Kidney (tissue), 14 donors: Measurements from ENCODE around the gene BDH1. TPM values are rescaled to one million over a fixed set of nuclear protein-coding genes. Genes with fewer than 3 reads are reported as not detected.
A peak's percentile ranks its signal among the peaks of the same experiment; 100 is the strongest.

ENCODE experiments used
- DNase-seq, 5 donors: peaks; one replicate each; pipeline ENCODE4 v3.0.0-alpha.2; 2013 to 2020
- FAIRE-seq: peaks from 2 replicates; lab custom pipeline; 2012; peaks lifted over from hg19 to GRCh38; lab: Jason Lieb, UNC
- H3K27ac ChIP-seq, 2 donors: one replicate each; pipeline ENCODE4 v1.7.0; 2013; ENCODE audit warnings: low read depth in 2 of 2, low read length in 2 of 2, inconsistent platforms in 1 of 2
- H3K27me3 ChIP-seq: one replicate; pipeline ENCODE4 v1.7.1; 2013; ENCODE audit warnings: low read length, inconsistent platforms; ENCODE audit not compliant: control insufficient read depth, insufficient read depth
- H3K36me3 ChIP-seq, 3 donors: one replicate each; pipeline versions ENCODE4 v1.7.0 to v1.7.1; 2013; ENCODE audit warnings: low read length in 3 of 3, control low read depth in 1 of 3, inconsistent platforms in 1 of 3; ENCODE audit not compliant: insufficient read depth in 3 of 3, control insufficient read depth in 2 of 3
- H3K4me1 ChIP-seq, 3 donors: one replicate each; pipeline versions ENCODE4 v1.7.0 to v1.7.1; 2013; ENCODE audit warnings: low read length in 3 of 3, inconsistent platforms in 1 of 3, low read depth in 1 of 3; ENCODE audit not compliant: control insufficient read depth in 2 of 3, insufficient read depth in 2 of 3
- H3K4me3 ChIP-seq, 3 donors: one replicate each; pipeline versions ENCODE4 v1.7.0 to v1.8.1; 2013; ENCODE audit warnings: low read length in 3 of 3, control low read depth in 1 of 3, inconsistent platforms in 1 of 3
- H3K9ac ChIP-seq, 3 donors: one replicate each; pipeline versions ENCODE4 v1.7.0 to v1.7.1; 2013; ENCODE audit warnings: low read length in 3 of 3, control low read depth in 1 of 3, inconsistent platforms in 1 of 3
- H3K9me3 ChIP-seq, 3 donors: one replicate each; pipeline versions ENCODE4 v1.7.0 to v1.7.1; 2013; ENCODE audit warnings: low read length in 3 of 3, control low read depth in 1 of 3, inconsistent platforms in 1 of 3; ENCODE audit not compliant: control insufficient read depth in 2 of 3, insufficient read depth in 1 of 3
- CTCF ChIP-seq: IDR thresholded peaks from 3 replicates; pipeline ENCODE4 v1.5.1; 2012; ENCODE audit warnings: mild to moderate bottlenecking, moderate library complexity, borderline replicate concordance; ENCODE audit not compliant: insufficient read depth; ENCODE audit errors: extremely low read depth
- intact Hi-C: fragments of 100-400 bp; cut with DNase I; formaldehyde crosslinking; loops from one replicate; pipeline ENCODE4 v1.11.1; 2022
- polyA plus RNA-seq: library from polyadenylated mRNA; stranded (reverse); fragments of 350-450 nt; fragmentation: Illumina TruSeq; extraction: RNeasy Lipid Tissue Mini Kit (QIAGEN cat#74804); gene quantifications from one replicate; pipeline ENCODE4 v1.2.3, GENCODE V29; 2014; ENCODE audit warnings: low read depth, low replicate concordance; ENCODE audit not compliant: insufficient read depth
- total RNA-seq: library from RNA; stranded (reverse); fragmentation: NEBNext Ultra II Directional; extraction: Animal tissue kit (Norgen Biotek cat#: 25700); gene quantifications from one replicate; pipeline ENCODE4 v1.2.1, GENCODE V29; 2021
- donor health status: control.
- donor health status: control.
- donor health status: control.
- donor health status: control.
- donor health status: control.
- donor health status: DM: yes; HTN: yes; CAD: no.
- donor health status: Normal renal cell carcinoma (clear cell type).

BDH1 gene
- total and polyA plus RNA-seq, 2 donors from 2014 or later, result 21.2 to 49.6 TPM

- no peak for DNase-seq
- Histone ChIP-seq H3K9ac (no peak overlapping the region), H3K27ac (no peak overlapping the region), H3K9me3 (no peaks in the 10 kb centered on the region), H3K4me3 (no peak overlapping the region), H3K27me3 (no peaks in the 10 kb centered on the region), H3K36me3 (no peaks in the 10 kb centered on the region), H3K4me1 (peaks cover 0 to 9% (median 3%) of the 10 kb centered on the region in 3 donors)
- no peak for FAIRE-seq
- intact Hi-C loops, result no loop called here
- no peak for TF ChIP-seq CTCF
Observed at GRCh38 chr3:197592361-197593045, 36.7 kb upstream of the BDH1 start.

- intact Hi-C loops, result no loop called here
- FAIRE-seq (no peak), DNase-seq (no peak)
- no peaks in the 10 kb centered on the region for H3K27me3 ChIP-seq
- H3K9ac ChIP-seq, result no peak overlapping the region
- H3K4me1 ChIP-seq, result peaks cover 0 to 9% (median 3%) of the 10 kb centered on the region in 3 donors
- no peaks in the 10 kb centered on the region for H3K9me3 ChIP-seq
- H3K36me3 ChIP-seq, result no peaks in the 10 kb centered on the region
- H3K27ac ChIP-seq, result no peak overlapping the region
- no peak overlapping the region for H3K4me3 ChIP-seq
- TF ChIP-seq CTCF, result no peak
Observed at GRCh38 chr3:197591816-197592215, 36.0 kb upstream of the BDH1 start.

GRCh38 chr3:197590313-197590962 is 34.7 kb upstream of the BDH1 start:
- peak overlapping the region; percentile 8 to 74 for H3K27ac ChIP-seq
- no peaks in the 10 kb centered on the region for H3K36me3 ChIP-seq
- no peaks in the 10 kb centered on the region for H3K9me3 ChIP-seq
- no peak for TF ChIP-seq CTCF
- intact Hi-C loops, result no loop called here
- no peak overlapping the region for H3K9ac ChIP-seq
- peaks cover 0 to 9% (median 3%) of the 10 kb centered on the region in 3 donors for H3K4me1 ChIP-seq
- DNase-seq, result peak in 2 of 5 donors; percentile 24 to 47
- no peak overlapping the region for H3K4me3 ChIP-seq
- no peak for FAIRE-seq
- no peaks in the 10 kb centered on the region for H3K27me3 ChIP-seq
